ENCODE results near the gene DCST1.

GRCh38 chr1:155083052-155083541 lies 49.5 kb downstream of the DCST1 start:
- TF ChIP-seq CTCF (conservative IDR thresholded peaks at IDR 0.05; ENCODE audit: low read depth, low read length) (no peak), EZH2phosphoT487 (IDR thresholded peaks at IDR 0.05; ENCODE audit: borderline replicate concordance, low read length) (no peak), EZH2 (IDR thresholded peaks at IDR 0.05; ENCODE audit: low read length, unreplicated experiment) (no peak)
